IMR-90 (cell line): ENCODE measurements around the gene CITED4. TPM values are rescaled to one million over a fixed set of nuclear protein-coding genes. Genes with fewer than 3 reads are reported as not detected.

Source experiments
- ATAC-seq: fragments of 200-7000 bp; cut with Tn5 transposase; 2 replicates; pipeline ENCODE4 v1.9.1; 2020; ENCODE audit warnings: low read depth, mild to moderate bottlenecking, moderate library complexity
- BruUV-seq: library from RNA; stranded (reverse); fragments of 400-500 nt; replicated peaks from 2 replicates; lab custom pipeline; 2021; lab: Mats Ljungman, UMichigan
- CTCF ChIA-PET: fragments of 300-600 bp; formaldehyde crosslinking; extraction: SDS; loops from one replicate; lab custom pipeline; 2021; ENCODE audit warnings: antibody characterized with exemption; lab: Yijun Ruan, JAX
- POLR2A ChIA-PET: fragments of 300-600 bp; sonication (Branson Sonifier 250); formaldehyde crosslinking; loops from one replicate; lab custom pipeline; 2022; ENCODE audit warnings: antibody characterized with exemption; ENCODE audit not compliant: unreplicated experiment; lab: Charles Lee
- DNase-seq: peaks from one replicate; pipeline ENCODE4 v3.0.0; 2013
- H2AFZ ChIP-seq: replicated peaks from 2 replicates; pipeline ENCODE3; 2013; ENCODE audit warnings: low read length, mild to moderate bottlenecking; ENCODE audit not compliant: poor library complexity
- H2AK5ac ChIP-seq: 2 replicates; pipeline ENCODE4 v1.6.1; 2013; ENCODE audit warnings: low read depth, low read length, inconsistent platforms
- H2AK9ac ChIP-seq: replicated peaks from 2 replicates; pipeline ENCODE3; 2013; ENCODE audit warnings: mild to moderate bottlenecking, low read depth, low read length, moderate library complexity; ENCODE audit not compliant: poor library complexity
- H2BK120ac ChIP-seq: 2 replicates; pipeline ENCODE4 v1.6.1; 2013; ENCODE audit warnings: low read depth, low read length, inconsistent platforms
- H2BK15ac ChIP-seq: 3 replicates; pipeline ENCODE4 v1.6.1; 2013; ENCODE audit warnings: low read depth, low read length, inconsistent platforms
- H2BK20ac ChIP-seq: 2 replicates; pipeline ENCODE4 v1.6.1; 2013; ENCODE audit warnings: low read depth, mild to moderate bottlenecking, inconsistent platforms, low read length, moderate library complexity
- H2BK5ac ChIP-seq: 2 replicates; pipeline ENCODE4 v1.6.1; 2013; ENCODE audit warnings: mild to moderate bottlenecking, low read depth, low read length, inconsistent platforms; ENCODE audit not compliant: poor library complexity, severe bottlenecking
- H3K14ac ChIP-seq: replicated peaks from 2 replicates; pipeline ENCODE4 v1.6.1; 2013; ENCODE audit warnings: low read depth, low read length, inconsistent platforms
- H3K18ac ChIP-seq: 2 replicates; pipeline ENCODE4 v1.6.1; 2013; ENCODE audit warnings: low read depth, low read length, control low read depth
- H3K23ac ChIP-seq: 2 replicates; pipeline ENCODE4 v1.6.1; 2013; ENCODE audit warnings: low read depth, low read length, inconsistent platforms
- H3K27ac ChIP-seq: 2 replicates; pipeline ENCODE4 v1.5.1; 2013; ENCODE audit warnings: mild to moderate bottlenecking, control low read depth, low read length; ENCODE audit not compliant: insufficient read depth
- H3K27me3 ChIP-seq: 2 replicates; pipeline ENCODE4 v1.6.1; 2013; ENCODE audit warnings: low read length; ENCODE audit not compliant: control insufficient read depth, insufficient read depth
- H3K36me3 ChIP-seq: 2 replicates; pipeline ENCODE4 v1.6.1; 2013; ENCODE audit warnings: low read length, mixed read lengths; ENCODE audit not compliant: control insufficient read depth, insufficient read depth
- H3K4ac ChIP-seq: 2 replicates; pipeline ENCODE4 v1.6.1; 2013; ENCODE audit warnings: low read depth, low read length, inconsistent platforms
- H3K4me1 ChIP-seq: 2 replicates; pipeline ENCODE4 v1.6.1; 2013; ENCODE audit warnings: low read length, mixed read lengths; ENCODE audit not compliant: control insufficient read depth, insufficient read depth
- H3K4me2 ChIP-seq: 2 replicates; pipeline ENCODE4 v1.6.1; 2013; ENCODE audit warnings: low read depth, mild to moderate bottlenecking, control low read depth, low read length, moderate library complexity
- H3K4me3 ChIP-seq: 2 replicates; pipeline ENCODE4 v1.5.1; 2013; ENCODE audit warnings: low read depth, mild to moderate bottlenecking, control low read depth, low read length, moderate library complexity; ENCODE audit not compliant: insufficient read depth
- H3K56ac ChIP-seq: 2 replicates; pipeline ENCODE4 v1.6.1; 2013; ENCODE audit warnings: low read length, inconsistent platforms; ENCODE audit not compliant: insufficient read depth; ENCODE audit errors: extremely low read depth
- H3K79me1 ChIP-seq, 2 experiments: 2 replicates each; pipeline ENCODE4 v1.6.1; 2013; ENCODE audit warnings: low read length in 2 of 2, inconsistent platforms in 1 of 2, low read depth in 1 of 2
- H3K9ac ChIP-seq: 2 replicates; pipeline ENCODE4 v1.6.1; 2013; ENCODE audit warnings: low read depth, low read length, control low read depth
- H3K9me1 ChIP-seq: 2 replicates; pipeline ENCODE4 v1.6.1; 2013; ENCODE audit warnings: low read length, inconsistent platforms; ENCODE audit not compliant: insufficient read depth
- H3K9me3 ChIP-seq: 2 replicates; pipeline ENCODE4 v1.6.1; 2013; ENCODE audit warnings: low read length; ENCODE audit not compliant: control insufficient read depth, insufficient read depth
- H4K20me1 ChIP-seq: 2 replicates; pipeline ENCODE4 v1.6.1; 2013; ENCODE audit warnings: low read length, inconsistent platforms; ENCODE audit not compliant: insufficient read depth
- H4K5ac ChIP-seq: 2 replicates; pipeline ENCODE4 v1.6.1; 2013; ENCODE audit warnings: mild to moderate bottlenecking, low read depth, low read length, control low read depth
- H4K8ac ChIP-seq, 2 experiments: 2 replicates each; pipeline ENCODE4 v1.6.1; 2013; ENCODE audit warnings: low read depth in 2 of 2, low read length in 2 of 2, control low read depth in 1 of 2, inconsistent platforms in 1 of 2
- H4K91ac ChIP-seq: 2 replicates; pipeline ENCODE4 v1.6.1; 2013; ENCODE audit warnings: low read depth, low read length, inconsistent platforms; ENCODE audit not compliant: insufficient read depth
- BHLHE40 ChIP-seq: fragments of 150-350 bp; IDR thresholded peaks from 2 replicates; pipeline ENCODE4 v1.6.1; 2016; ENCODE audit warnings: mild to moderate bottlenecking, low read depth, low read length
- CEBPB ChIP-seq: IDR thresholded peaks from 2 replicates; pipeline ENCODE4 v1.6.1; 2012; ENCODE audit warnings: low read depth, low read length, improper control_type of control experiment
- CHD1 ChIP-seq: IDR thresholded peaks from 2 replicates; pipeline ENCODE4 v1.6.1; 2012; ENCODE audit warnings: low read depth, low read length, improper control_type of control experiment
- FOS ChIP-seq: fragments of 150-350 bp; IDR thresholded peaks from 2 replicates; pipeline ENCODE4 v1.6.1; 2016; ENCODE audit warnings: low read depth, low read length
- MAFK ChIP-seq: IDR thresholded peaks from 2 replicates; pipeline ENCODE4 v1.6.1; 2012; ENCODE audit warnings: low read depth, low read length, improper control_type of control experiment
- MAZ ChIP-seq: IDR thresholded peaks from 2 replicates; pipeline ENCODE4 v1.6.1; 2012; ENCODE audit warnings: low read depth, mild to moderate bottlenecking, low read length, improper control_type of control experiment, moderate library complexity, borderline replicate concordance
- NFE2L2 ChIP-seq: fragments of 150-350 bp; IDR thresholded peaks from 2 replicates; pipeline ENCODE4 v1.6.1; 2016; ENCODE audit warnings: low read depth, mild to moderate bottlenecking, low read length
- POLR2A ChIP-seq: IDR thresholded peaks from 2 replicates; pipeline ENCODE4 v1.6.1; 2012; ENCODE audit warnings: mild to moderate bottlenecking, low read depth, low read length
- RAD21 ChIP-seq: IDR thresholded peaks from 2 replicates; pipeline ENCODE4 v1.6.1; 2012; ENCODE audit warnings: low read length, improper control_type of control experiment
- RCOR1 ChIP-seq: IDR thresholded peaks from 2 replicates; pipeline ENCODE4 v1.6.1; 2012; ENCODE audit warnings: mild to moderate bottlenecking, low read length, improper control_type of control experiment; ENCODE audit not compliant: insufficient replicate concordance
- RFX5 ChIP-seq: IDR thresholded peaks from 2 replicates; pipeline ENCODE4 v1.8.0; 2012; ENCODE audit warnings: low read depth, mild to moderate bottlenecking, low read length, moderate library complexity
- whole genome bisulfite sequencing, 2 experiments: methylation state at CpG; one replicate each; pipeline versions ENCODE4 v1.1.5 to v1.1.7; 2013; ENCODE audit warnings: missing lambda C conversion rate in 2 of 2; ENCODE audit not compliant: insufficient read length in 1 of 2; ENCODE audit errors: extremely low coverage in 2 of 2; 5-methylcytosine and 5-hydroxymethylcytosine counted together
- dilution Hi-C: fragments of 300-500 bp; cut with HindIII; formaldehyde crosslinking; loops from one replicate; pipeline ENCODE4 v1.14.3; 2018; ENCODE audit warnings: low sequenced_read_pairs; ENCODE audit not compliant: unreplicated experiment
- in situ Hi-C: fragments of 300-500 bp; cut with MboI; formaldehyde crosslinking; loops from 3 replicates; pipeline ENCODE4 v1.14.3; 2019; ENCODE audit warnings: low sequenced_read_pairs, inconsistent platforms, mixed read lengths
- intact Hi-C: fragments of 100-400 bp; cut with micrococcal nuclease; formaldehyde crosslinking; loops from 2 replicates; pipeline ENCODE4 v1.10.0; 2022
- polyA plus RNA-seq, 3 experiments: library from polyadenylated mRNA; depleted of rRNA; stranded (reverse); fragments of >200 nt; gene quantifications; 2 replicates each; pipeline ENCODE4 v1.2.3, GENCODE V29; 2012; ENCODE audit warnings: low replicate concordance in 1 of 3
- total RNA-seq: library from RNA; depleted of rRNA; stranded (reverse); fragments of >200 nt; gene quantifications from 2 replicates; pipeline ENCODE4 v1.2.3, GENCODE V29; 2012
- TF ChIP-seq, protein P1 (sequence below): conservative IDR thresholded peaks from 2 replicates; pipeline ENCODE4 v1.5.1; 2012; ENCODE audit warnings: mild to moderate bottlenecking, low read depth, low read length, improper control_type of control experiment

The CITED4 gene
- total and polyA plus RNA-seq, 2 of the 4 experiments (the other 2 are of a cell fraction): under 0.01 to 1.6 TPM

DNA sequence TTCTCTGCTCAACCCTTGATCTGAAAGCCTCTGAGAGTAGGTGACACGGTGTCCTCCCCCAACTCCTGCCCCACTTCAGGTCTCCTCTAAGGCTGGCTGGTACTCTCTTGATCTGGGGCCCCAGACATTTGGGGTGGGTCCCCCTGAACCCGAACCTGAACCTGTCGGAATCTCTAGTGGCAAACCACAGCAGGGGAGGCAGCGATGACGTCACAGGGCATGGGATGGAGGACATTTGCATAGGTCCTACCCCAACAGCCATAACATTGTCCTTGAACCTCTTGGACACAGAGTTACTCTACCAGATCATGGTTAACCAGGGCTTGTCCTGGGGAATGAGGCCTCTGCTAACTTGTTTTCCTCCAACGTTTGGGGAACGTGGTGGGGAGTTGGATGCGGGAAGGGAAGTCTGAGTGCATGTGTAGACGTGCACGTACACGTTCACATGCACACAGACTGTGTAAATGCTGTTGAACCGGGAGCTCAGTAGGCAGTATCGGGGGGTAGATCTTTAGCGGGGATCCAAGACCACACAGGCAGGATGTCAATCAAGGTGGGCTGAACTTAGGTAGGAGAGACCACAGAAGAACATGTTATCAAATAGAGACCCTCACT lies 32.4 kb downstream of the CITED4 start:
- H2AK9ac ChIP-seq: no peak overlapping the region
- H3K27me3 ChIP-seq: no peaks in the 10 kb centered on the region; the same call in 1 of the 2 replicates
- H4K8ac ChIP-seq: no peak overlapping the region
- H3K4me3 ChIP-seq: no peak overlapping the region
- H3K4me2 ChIP-seq: no peak overlapping the region
- no peak overlapping the region for H4K91ac ChIP-seq
- H3K27ac ChIP-seq: no peak overlapping the region
- H3K4me1 ChIP-seq: peaks cover 7% of the 10 kb centered on the region
- dilution Hi-C loops: no loop called here
- no peak overlapping the region for H3K9ac ChIP-seq
- ChIA-PET CTCF (no interaction called here), POLR2A (no interaction called here)
- H3K18ac ChIP-seq: no peak overlapping the region
- no peak overlapping the region for H2BK15ac ChIP-seq
- in situ Hi-C loops: no loop called here
- no TSS peak for BruUV-seq
- peaks cover 12% of the 10 kb centered on the region for H3K9me1 ChIP-seq
- no peaks in the 10 kb centered on the region for H3K9me3 ChIP-seq
- no peak overlapping the region for H3K4ac ChIP-seq
- TF ChIP-seq RFX5 (no peak), BHLHE40 (no peak), NFE2L2 (no peak), CEBPB (no peak), MAFK (no peak), POLR2A (no peak), RAD21 (no peak), MAZ (no peak), CHD1 (no peak), RCOR1 (no peak), FOS (no peak)
- TF ChIP-seq, protein P1, sequence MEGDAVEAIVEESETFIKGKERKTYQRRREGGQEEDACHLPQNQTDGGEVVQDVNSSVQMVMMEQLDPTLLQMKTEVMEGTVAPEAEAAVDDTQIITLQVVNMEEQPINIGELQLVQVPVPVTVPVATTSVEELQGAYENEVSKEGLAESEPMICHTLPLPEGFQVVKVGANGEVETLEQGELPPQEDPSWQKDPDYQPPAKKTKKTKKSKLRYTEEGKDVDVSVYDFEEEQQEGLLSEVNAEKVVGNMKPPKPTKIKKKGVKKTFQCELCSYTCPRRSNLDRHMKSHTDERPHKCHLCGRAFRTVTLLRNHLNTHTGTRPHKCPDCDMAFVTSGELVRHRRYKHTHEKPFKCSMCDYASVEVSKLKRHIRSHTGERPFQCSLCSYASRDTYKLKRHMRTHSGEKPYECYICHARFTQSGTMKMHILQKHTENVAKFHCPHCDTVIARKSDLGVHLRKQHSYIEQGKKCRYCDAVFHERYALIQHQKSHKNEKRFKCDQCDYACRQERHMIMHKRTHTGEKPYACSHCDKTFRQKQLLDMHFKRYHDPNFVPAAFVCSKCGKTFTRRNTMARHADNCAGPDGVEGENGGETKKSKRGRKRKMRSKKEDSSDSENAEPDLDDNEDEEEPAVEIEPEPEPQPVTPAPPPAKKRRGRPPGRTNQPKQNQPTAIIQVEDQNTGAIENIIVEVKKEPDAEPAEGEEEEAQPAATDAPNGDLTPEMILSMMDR: no peak
- H2BK120ac ChIP-seq: no peak overlapping the region
- no peak overlapping the region for H3K23ac ChIP-seq
- H3K36me3 ChIP-seq: no peaks in the 10 kb centered on the region
- H3K14ac ChIP-seq: no peak overlapping the region
- intact Hi-C loops: no loop called here
- H2AFZ ChIP-seq: peak overlapping the region; percentile 39
- no peak overlapping the region for H2BK20ac ChIP-seq
- H3K56ac ChIP-seq: no peak overlapping the region
- no peak overlapping the region for H2BK5ac ChIP-seq
- WGBS, 2 experiments: 78% methylated on average over 2 of the region's 14 CpGs; no CpG with 5 or more reads in 1 of the 2 experiments
- no peak overlapping the region for H4K5ac ChIP-seq
- H4K20me1 ChIP-seq: no peaks in the 10 kb centered on the region
- H2AK5ac ChIP-seq: no peak overlapping the region
- no peak for DNase-seq
- H3K79me1 ChIP-seq: no peaks in the 10 kb centered on the region
- no peak for ATAC-seq
